ENCODE data around the gene BTBD16.
A peak's percentile ranks its signal among the peaks of the same experiment; 100 is the strongest.

BTBD16 gene

DNA sequence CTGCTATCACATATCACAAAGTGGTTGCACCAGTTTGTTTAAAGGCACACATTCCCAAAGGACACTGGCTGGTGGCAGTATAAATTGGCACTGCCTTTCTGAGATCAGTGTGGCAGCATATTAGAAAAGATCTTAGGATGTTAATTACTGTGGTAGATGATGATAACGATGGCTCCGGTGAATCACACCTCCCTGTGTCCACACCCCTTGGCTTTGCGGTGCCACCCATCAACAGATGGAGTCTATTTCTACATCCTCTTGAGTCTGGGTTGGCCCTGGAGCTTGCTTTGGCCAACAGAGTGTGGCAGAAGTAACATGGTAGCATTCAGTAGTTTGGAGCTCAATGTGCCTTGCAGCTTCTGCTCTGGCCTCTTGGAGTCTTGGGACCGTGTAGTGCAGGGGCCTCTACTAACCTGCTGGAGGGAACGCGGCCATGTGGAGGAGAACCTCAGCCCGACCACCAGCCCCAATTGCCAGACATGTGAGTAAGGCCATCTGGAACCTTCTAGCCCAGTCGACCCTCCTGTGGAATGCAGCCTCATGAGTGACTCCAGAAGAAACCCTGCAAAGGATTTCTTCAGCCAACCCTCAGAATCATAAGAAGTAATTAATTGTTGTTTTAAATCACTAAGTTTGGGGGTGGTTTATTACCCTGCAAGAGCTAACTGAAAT lies 76.2 kb downstream of the BTBD16 start:
- DNase-seq: no peak

DNA sequence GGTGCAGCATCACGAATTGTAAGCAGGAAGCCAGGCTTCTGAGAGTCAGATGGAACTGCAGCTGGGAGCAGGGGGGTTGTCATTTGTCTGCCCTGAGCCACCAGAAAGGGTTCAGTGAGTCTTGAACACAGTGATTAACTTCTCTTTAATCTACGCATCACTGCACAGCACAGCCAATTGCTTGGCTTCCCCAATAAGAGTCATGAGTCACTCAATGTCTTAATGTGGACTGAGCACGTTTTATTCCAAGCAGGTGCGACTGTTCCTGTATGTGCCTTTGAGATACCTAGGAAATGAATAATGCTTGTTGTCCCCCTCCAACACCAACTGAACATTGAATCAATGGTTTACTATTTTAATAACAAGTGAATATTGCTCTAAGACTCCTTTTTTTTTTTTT lies 77.4 kb downstream of the BTBD16 start:
- no peak for DNase-seq

DNA sequence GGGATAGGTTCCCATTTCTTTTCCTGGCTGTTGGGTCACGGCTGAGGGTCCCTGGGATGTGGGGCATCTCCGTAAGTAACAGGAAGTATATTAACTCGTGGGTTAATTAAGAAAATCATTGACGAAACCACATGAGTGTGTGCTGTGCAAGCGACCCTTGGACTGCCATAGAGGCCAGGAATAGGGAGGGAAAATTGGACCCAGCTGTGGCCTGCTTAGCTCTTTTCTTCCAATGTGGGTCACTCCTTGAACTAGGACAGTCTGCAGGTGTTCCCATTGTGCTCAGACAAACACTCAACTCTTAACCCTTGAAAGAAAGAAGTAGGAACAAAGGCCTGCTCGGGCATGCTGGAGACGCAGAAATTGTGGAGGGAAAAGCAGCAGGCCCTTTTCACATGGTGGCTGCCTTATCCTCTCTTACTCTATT lies 77.9 kb downstream of the BTBD16 start:
- DNase-seq: no peak

DNA sequence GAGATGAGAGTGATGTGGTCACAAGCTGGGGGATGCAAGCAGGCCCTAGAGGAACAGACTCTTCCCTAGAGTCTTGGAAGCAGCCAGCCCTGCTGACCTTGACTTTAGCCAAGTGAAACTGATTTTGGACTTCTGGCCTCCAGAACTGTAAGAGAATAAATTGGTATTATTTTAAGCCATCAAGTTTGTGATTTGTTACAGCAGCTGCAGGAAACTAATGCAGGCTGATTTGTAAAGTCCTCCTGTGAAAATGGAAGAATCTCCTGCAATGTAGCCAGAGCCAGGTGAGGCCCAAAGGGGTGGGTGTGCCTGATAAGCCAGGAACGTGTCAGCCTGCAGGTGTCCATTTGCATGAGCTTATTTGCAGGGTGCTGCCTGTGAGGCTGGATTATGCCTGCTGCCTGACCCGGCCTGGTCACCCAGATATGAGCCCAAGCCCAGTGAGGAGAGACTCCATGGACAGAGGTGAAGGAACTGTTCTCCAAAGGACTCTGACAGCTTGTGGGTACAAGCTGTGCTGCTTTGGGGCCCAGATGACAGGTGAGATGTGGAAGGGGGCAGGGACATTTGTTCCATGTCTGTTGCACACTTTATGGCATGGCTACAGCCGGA lies 78.8 kb downstream of the BTBD16 start:
- no peak for DNase-seq

DNA sequence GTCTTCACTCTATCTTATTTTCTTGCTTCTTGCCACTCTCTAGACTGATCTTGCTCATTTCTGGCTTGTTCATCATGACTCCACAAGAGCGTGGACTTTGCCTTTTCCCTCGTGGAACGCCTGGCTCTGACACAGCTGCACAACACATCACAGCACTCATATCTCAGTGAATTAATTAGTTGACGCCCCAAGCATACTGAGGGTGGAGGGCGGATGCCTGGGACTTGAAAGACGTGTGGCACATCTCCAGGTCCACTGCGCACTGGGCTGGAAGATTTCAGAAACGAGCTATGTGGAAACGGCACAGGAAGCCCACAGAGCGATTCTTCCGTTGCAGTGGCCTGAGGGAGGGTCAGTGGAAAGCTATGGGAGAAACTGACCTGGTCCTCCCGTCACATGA lies 79.8 kb downstream of the BTBD16 start:
- no peak for DNase-seq

DNA sequence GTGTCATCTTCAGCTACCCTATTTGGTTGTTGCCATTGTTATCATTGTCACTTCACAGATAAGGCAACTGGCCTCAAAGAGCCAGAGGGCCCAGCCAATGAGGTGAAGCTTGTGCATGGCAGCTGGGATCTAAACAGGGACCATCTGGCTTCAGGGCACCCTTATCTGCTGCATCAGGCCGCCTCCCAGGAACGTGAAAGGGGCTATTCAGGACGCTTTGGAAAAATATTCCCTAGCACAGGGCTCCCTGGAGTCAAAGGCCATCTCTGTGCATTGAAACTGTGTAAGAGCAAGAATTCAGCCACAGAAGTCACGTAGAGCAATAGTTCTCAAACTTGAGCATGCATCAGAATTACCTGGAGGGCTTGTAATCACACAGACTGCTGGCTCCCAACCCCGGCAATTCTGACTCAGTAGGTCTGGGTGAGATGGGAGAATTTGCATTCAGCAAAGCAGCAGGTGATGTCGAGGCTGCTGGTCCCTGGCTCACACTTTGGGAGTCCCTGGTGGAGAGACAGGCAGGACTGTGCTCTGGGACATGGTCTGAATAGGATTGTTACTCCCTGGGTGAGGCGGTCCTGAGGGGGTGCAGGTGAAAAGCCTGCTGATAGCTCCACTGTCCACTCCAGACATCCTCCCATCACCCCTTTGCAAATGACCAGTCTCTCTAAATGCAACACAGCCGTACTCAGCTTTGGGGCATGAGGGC lies 81.9 kb downstream of the BTBD16 start:
- peak; percentile 45 for DNase-seq

DNA sequence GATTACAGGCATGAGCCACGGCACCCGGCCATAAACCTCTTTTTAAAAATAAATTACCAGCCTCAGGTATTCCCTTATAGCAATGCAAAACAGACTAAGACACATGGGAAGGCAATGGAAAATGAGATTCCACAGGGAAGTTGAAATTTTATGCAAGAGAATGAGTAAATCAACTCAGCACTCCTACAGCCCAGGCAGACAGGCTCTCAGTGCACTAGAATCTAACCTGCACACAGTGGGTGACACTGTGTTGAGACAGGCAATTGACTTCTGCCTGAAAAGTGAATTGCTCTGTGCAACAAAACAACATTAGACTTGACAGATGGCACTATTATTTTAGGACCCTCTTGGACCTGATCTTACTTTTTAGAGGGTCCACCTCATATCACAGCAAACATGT lies 83.3 kb downstream of the BTBD16 start:
- no peak for DNase-seq

DNA sequence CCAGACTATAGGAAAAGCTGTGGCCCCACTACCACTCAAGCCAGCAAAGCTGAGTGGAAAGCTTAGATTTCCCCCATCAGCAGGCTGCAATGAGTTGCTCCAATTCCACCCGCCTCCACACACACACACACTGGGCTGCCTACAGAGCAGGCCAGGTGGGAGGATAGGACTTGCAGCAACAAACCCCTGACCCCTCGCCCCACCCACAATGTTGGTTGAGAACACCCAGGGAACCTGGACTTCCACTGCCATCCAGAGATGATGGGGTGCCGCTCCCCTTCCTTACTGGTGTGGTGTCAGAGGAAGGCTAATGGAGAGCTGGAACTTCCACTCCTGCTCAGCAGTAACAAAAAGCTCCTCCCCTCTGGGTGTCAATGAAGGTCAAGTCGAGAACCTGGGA lies 86.6 kb downstream of the BTBD16 start:
- no peak for DNase-seq

DNA sequence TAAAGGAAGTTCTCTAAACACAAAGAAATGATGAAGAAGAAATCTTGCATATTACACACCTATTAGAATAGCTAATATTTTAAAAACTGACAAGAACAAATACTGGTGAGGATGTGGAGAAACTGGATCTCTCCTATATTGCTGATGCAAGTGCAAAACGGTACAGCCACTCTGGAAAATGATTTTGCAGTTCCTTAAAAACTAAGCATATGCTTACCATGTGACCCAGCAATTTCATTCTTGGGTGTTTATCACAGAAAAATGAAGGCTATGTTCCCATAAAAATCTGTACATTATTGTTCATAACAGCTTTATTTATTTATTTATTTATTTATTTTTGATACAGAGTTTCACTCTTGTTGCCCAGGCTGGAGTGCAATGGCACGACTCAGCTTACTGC lies 88.5 kb downstream of the BTBD16 start:
- no peak for DNase-seq

DNA sequence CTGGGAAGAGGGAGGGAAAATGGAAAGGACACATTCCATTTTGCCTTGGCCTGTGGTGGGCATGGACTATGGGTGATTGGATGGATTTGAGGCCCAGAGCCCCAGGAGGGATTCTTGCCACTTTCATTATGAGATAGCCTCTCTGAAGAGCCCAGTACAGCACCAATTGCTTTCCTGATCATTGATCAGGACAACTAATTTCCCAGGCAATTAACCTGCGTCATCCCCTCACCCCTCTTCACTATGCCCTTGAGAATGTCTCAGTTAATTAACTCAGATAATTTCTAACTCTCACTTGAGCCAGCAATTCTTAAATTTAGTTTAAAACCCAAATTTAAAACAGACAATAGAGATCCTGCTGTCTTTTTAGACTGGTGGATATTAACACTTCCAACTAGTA lies 90.0 kb downstream of the BTBD16 start:
- DNase-seq: no peak

DNA sequence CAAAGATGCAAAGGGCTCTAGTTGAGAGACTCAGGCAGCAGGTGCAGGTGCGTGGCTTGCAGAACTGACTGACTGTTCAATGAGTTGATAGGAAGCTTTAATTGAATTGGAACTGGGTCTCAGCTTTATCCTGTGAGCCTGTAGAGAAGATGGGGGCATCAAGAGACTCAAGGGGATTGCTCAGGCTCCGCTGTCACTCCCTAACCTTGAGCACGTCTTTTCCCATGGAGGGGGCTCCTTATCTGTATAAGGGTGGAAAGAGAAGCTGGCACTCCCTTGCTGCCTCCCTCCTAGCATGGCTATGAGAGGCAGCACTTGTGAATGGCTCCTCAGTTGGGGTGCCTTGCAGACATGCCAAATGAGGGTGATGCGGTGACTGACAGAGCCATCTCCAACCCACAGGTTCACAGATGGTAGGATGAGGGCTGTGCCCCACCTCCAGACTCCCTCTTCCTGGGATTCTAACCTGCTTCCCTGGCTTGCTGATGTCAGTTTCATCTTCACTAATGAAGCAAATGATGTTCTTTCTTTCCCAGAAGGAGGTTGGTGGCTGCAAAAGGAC lies 91.0 kb downstream of the BTBD16 start:
- DNase-seq: no peak

DNA sequence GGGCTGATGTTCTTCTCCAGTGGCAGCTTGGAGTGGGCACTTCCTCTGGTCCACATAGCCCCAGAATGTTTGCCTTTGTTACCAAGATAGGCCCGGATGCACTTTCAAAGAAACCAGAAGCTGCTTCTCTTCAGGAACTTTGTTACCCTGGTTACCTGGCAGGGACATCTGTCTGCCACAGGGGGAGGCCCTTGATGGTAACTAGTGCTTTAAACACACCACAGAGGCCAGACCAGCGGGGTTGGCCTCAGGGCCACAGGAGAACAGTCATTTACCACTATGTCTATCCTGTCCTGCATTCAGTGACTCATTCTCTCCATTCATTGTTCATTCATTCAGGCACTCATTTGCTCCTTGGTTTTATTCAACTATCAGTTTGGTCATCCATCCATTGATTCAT lies 91.5 kb downstream of the BTBD16 start:
- no peak for DNase-seq

DNA sequence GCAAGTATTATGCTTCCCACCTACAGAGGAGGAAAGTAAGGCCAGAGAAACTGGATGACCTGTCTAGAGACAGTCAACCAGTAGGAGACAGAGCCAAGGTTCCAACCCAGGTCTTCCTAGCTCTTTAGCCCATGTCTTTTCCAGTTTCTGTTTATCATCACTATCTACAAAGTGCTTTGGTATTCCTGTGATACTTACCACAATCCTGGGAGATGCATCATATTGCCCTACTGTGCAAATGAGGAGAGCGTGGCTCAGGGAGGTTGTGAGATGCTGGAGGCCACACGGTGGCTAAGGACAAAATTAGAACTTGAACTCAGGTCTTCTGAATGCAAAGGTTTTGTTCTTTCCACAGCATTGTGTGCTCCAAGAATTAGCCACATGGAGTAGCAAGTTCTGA lies 92.2 kb downstream of the BTBD16 start:
- no peak for DNase-seq

DNA sequence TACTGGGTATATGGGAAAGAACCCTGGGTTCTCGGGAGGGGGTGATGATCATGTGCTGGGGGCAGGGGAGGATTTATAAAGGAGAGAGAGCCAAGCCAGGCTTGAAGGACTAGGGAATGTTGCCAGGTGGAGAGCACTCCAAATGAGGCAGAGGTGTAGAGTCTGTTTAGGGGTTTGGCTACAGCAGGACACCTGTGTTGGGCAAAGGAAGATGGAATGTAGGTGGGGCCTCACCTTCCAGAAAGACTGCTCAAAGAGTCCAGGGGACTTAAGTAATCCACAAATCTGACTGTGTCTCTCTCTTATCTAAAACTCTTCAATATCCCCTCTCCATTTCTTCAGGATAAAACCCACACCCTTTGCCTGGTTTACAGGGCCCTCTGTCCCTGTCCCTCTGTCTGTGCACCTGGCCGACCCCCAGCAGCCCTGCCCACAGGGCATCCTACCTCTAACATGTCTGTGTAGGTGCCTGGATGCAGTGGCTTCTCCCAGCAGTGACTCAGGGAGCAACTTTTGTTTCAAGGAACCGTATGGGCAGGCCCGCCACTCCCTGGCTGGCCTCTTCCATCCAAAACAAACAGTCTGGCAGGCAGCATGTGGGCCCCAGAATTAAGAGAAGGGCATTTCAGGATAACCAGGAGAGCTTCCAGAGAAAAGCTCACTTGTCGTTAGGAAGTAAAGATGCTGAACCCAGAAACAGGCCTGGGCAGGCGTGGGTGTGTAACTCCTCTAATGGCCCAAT lies 92.8 kb downstream of the BTBD16 start:
- no peak for DNase-seq

DNA sequence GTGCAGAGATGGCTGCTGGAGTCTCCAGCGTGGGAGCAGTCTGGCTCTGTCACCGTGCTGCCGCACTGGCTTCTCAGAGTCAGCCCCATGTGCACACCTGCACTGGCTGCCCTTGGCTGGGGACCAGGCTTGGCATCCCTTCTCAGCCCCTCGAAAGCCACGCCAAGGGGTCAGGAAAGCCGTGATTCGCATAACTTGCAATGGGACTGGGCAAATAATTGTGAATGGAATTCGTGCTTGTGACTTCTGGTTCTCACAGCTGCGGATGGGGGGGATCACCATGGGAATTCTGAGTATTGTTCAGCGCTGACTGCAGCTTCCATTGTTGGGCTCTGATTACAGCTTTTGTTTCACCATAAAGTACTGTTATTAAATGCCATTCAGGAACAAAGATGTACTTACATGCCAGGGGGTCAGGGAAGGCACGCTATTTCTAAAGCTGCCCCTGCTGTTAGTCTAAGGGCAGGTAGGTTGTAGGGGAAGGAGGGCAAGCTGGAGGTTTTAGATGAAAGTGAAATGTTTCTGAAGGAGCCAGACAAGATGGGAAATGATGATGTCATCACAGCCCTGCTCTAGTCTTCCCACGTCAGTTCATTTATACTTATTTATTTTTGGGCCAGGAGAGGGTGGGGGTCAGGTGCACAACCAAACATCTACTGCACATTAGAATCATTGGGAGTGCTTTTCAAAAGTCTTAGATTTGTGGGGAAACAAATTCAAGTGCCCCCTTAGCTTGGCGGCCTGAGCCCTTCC lies 97.6 kb downstream of the BTBD16 start:
- no peak for DNase-seq

DNA sequence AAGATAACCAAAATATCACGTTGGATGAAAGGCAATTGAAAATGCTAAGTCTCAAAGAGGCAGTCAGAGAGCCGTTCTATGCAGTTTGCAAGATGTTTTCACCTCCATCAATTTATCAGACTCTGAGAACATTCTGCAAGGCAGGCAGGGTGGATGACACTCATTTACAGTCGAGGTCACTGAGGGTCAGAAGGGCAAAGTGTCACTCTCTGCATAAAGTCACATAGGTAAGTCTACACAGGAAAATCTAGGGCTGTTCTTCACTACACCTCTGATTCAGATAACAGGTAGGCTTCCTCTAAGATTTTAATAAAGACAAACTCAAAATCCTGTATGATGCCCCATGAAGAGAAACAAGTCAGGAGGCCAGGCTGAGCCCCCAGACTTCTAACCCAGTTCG lies 102.0 kb downstream of the BTBD16 start:
- DNase-seq: no peak

DNA sequence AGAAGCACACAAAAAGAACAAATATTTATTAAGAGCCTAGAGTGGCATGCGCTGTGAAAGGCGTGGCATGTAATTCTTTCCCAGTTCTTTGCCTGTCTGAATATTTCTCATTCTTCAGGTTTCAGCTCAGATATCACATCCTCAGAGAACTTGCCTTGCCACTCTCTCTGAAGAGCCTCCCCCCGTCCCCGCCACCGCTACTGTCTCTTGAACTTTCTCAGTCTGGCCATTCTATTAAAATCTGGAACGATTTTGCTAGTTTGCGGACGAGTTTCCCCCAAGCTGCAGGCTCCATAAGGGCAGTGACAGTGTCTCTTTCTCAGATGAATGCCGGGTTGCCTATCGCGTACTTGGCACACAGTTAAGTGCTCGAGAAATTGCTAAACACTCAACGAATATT lies 102.6 kb downstream of the BTBD16 start:
- peak; percentile 17 for DNase-seq

DNA sequence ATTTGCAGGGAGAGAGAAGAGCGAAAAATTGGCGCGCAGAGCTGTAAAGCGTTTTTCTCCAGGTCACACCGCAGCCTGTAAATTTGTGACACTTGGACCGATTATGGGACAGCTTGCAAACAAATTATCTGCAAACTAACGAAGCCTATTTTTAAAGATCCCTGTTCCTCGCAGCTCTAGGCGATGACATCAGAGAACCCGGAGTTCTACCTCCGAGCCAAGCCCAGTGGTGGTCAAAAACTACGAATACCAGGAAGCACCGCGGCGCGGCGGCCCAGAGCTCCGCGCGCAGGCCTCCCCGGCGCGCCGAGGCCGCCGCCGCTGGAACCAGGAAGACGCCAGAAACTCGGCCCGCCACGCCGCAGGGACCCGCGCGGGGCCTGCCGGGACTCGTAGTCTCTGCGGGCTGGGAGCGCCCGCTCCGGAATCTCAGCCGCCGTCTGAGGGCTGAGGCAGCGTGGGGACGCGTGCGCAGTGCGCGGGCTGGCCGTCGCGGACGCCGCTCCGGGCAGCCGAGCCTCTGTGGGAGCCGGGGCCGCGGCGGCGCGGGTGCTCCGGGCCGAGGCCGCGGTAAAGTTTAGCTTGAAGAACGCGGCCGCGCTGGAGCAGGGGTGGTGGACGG lies 103.3 kb downstream of the BTBD16 start, which contains the start of gene PLEKHA1:
Gene PLEKHA1 (plus strand): TSS at position 472 of the 622 bp plus-strand sequence. CDS start 18,493 bp downstream, outside the sequence.
- peak; percentile 94 for DNase-seq

DNA sequence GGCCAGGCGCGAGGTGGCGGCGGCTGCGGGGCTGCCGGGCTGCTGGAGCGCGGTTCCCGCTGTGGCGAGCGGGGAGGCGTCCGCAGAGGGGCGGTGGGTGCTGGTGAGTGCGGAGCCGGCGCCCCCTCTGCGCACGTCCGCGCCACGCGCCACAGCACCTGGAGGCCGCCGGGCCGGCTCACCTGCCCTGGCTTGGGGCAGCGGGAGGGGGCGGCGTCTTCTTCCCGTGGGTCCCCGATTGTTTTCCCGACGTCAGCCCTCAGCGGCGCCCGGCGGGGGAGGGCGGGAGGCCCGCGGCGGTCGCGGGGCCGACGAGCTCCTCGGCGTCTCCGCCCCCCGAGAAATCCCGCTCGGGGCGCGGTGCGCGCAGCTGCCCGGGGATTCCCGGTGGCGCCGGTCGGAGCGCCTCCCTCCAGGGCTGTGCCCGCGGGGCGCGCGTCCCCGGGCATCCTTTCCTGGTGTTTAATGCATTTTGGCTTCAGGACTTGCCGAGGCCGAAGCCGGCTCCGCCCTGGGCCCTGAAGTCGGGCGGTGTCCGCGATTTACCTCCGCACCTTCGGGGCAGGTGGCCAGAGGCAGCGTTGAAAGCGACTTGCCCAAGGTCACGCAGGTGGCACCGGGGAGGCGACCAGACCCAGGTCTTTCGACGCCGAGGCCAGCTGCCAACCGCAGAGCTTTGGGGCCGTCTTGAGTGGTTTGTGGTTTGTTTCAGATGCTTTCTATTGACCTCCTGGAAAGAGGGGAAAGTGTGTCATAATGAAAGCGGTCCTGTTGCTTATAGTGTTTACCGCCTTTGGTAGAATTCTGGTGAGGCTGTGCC lies 104.0 kb downstream of the BTBD16 start:
- peak; percentile 66 for DNase-seq

DNA sequence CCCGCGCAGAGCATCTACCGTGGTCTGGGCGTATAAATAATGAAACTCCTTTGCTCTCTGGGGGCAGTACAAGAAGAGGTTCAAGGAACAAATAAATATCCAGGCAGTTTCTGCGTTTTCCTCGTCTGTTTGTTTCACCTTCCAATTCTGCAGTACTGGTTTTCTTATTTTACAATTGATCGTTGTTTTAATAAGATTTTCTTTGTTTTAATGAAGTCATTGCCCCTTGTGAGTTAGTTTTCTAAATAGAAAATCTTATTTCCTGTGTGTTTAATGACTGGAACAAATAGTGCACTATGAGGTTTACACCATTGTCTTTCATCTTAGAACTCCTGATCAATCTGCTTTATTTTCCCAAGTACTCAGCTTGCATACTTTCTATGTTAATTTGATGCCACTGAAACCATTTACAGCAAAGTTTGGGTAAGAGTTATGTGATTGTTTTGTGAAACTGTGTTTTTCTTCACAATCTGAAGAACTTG lies 104.6 kb downstream of the BTBD16 start:
- DNase-seq: no peak

Data from NCI-H82 (cell line).